WTC11 (cell line): ENCODE data around the gene PRR4. TPM values are rescaled to one million over a fixed set of nuclear protein-coding genes. Genes with fewer than 3 reads are reported as not detected.

ENCODE experiments used
- ATAC-seq: fragments of 200-7000 bp; cut with Tn5 transposase; 2 replicates; pipeline ENCODE4 v1.10.0; 2021; ENCODE audit warnings: mild to moderate bottlenecking, moderate library complexity
- CTCF ChIA-PET: fragments of 300-600 bp; sonication (Branson Sonifier 250); formaldehyde crosslinking; loops from one replicate; lab custom pipeline; 2021; ENCODE audit warnings: antibody characterized with exemption; lab: Charles Lee
- POLR2A ChIA-PET: fragments of 350-600 bp; sonication (Branson Sonifier 250); formaldehyde crosslinking; loops from one replicate; lab custom pipeline; 2021; ENCODE audit warnings: antibody characterized with exemption; lab: Charles Lee
- DNase-seq: peaks from one replicate; pipeline ENCODE4 v3.0.0; 2021; ENCODE audit warnings: low spot score
- H3K27ac Mint-ChIP-seq: 2 replicates; pipeline ENCODE4 v1.8.0; 2021; ENCODE audit warnings: mixed read lengths
- H3K27me3 Mint-ChIP-seq: 2 replicates; pipeline ENCODE4 v1.8.0; 2021; ENCODE audit warnings: low read depth, mild to moderate bottlenecking, moderate library complexity, mixed read lengths
- H3K36me3 Mint-ChIP-seq: 2 replicates; pipeline ENCODE4 v1.8.0; 2021; ENCODE audit warnings: mixed read lengths
- H3K4me1 Mint-ChIP-seq: 2 replicates; pipeline ENCODE4 v1.8.0; 2022; ENCODE audit warnings: mixed read lengths
- H3K4me3 Mint-ChIP-seq: 2 replicates; pipeline ENCODE4 v1.8.0; 2021; ENCODE audit warnings: mild to moderate bottlenecking, moderate library complexity, mixed read lengths
- H3K9me3 Mint-ChIP-seq: 2 replicates; pipeline ENCODE4 v1.8.0; 2021; ENCODE audit warnings: mixed read lengths
- CREB1 ChIP-seq: sonication (generic); formaldehyde crosslinking; IDR thresholded peaks from 2 replicates; pipeline ENCODE4 v1.8.0; 2023; ENCODE audit warnings: mild to moderate bottlenecking, missing genetic modification reagents
- CREM ChIP-seq: sonication (generic); formaldehyde crosslinking; IDR thresholded peaks from 2 replicates; pipeline ENCODE4 v1.8.1; 2022; ENCODE audit warnings: mild to moderate bottlenecking, missing genetic modification reagents, moderate library complexity
- FOXJ3 ChIP-seq: sonication (generic); formaldehyde crosslinking; IDR thresholded peaks from 2 replicates; pipeline ENCODE4 v1.9.0; 2021; ENCODE audit warnings: missing genetic modification reagents, mild to moderate bottlenecking, borderline replicate concordance
- FOXP1 ChIP-seq: sonication (generic); formaldehyde crosslinking; IDR thresholded peaks from 2 replicates; pipeline ENCODE4 v1.8.0; 2022; ENCODE audit warnings: missing genetic modification reagents, mild to moderate bottlenecking, moderate library complexity, borderline replicate concordance
- GTF2I ChIP-seq: fragments of 250-450 bp; sonication (Bioruptor Pico); conservative IDR thresholded peaks from 2 replicates; pipeline ENCODE4 v1.4.0; 2021; ENCODE audit warnings: mild to moderate bottlenecking
- HMGA2 ChIP-seq: fragments of 250-450 bp; sonication (Bioruptor Pico); IDR thresholded peaks from 2 replicates; pipeline ENCODE4 v1.4.0; 2021; ENCODE audit warnings: mild to moderate bottlenecking, moderate library complexity
- IRF2 ChIP-seq: sonication (generic); formaldehyde crosslinking; IDR thresholded peaks from 2 replicates; pipeline ENCODE4 v1.8.0; 2022; ENCODE audit warnings: low read depth, missing genetic modification reagents, borderline replicate concordance
- JUN ChIP-seq: sonication (generic); formaldehyde crosslinking; IDR thresholded peaks from 2 replicates; pipeline ENCODE4 v1.8.0; 2023; ENCODE audit warnings: mild to moderate bottlenecking, missing genetic modification reagents
- MXD4 ChIP-seq: fragments of 250-450 bp; sonication (Bioruptor Pico); IDR thresholded peaks from 2 replicates; pipeline ENCODE4 v1.8.0; 2021; ENCODE audit warnings: mild to moderate bottlenecking, moderate library complexity, borderline replicate concordance
- NFATC4 ChIP-seq: fragments of 250-450 bp; sonication (Bioruptor Pico); IDR thresholded peaks from 2 replicates; pipeline ENCODE4 v1.9.0; 2021; ENCODE audit warnings: mild to moderate bottlenecking
- SMAD3 ChIP-seq: sonication (generic); formaldehyde crosslinking; IDR thresholded peaks from 2 replicates; pipeline ENCODE4 v1.8.0; 2022; ENCODE audit warnings: missing genetic modification reagents, mild to moderate bottlenecking, borderline replicate concordance
- SOX15 ChIP-seq: fragments of 250-450 bp; sonication (Bioruptor Pico); IDR thresholded peaks from 2 replicates; pipeline ENCODE4 v1.9.0; 2021; ENCODE audit warnings: mild to moderate bottlenecking
- ZNF138 ChIP-seq: sonication (generic); formaldehyde crosslinking; conservative IDR thresholded peaks from 2 replicates; pipeline ENCODE4 v1.8.1; 2022; ENCODE audit warnings: mild to moderate bottlenecking, moderate library complexity, missing genetic modification reagents
- ZNF317 ChIP-seq: sonication (generic); formaldehyde crosslinking; IDR thresholded peaks from 2 replicates; pipeline ENCODE4 v1.8.1; 2023; ENCODE audit warnings: low read depth, mild to moderate bottlenecking, moderate library complexity, missing genetic modification reagents, borderline replicate concordance
- total RNA-seq: library from RNA; stranded (reverse); gene quantifications from 3 replicates; pipeline ENCODE4 v1.2.3, GENCODE V29; 2021
- TF ChIP-seq, protein P1 (sequence below): sonication (generic); formaldehyde crosslinking; IDR thresholded peaks from 2 replicates; pipeline ENCODE4 v1.8.1; 2023; ENCODE audit warnings: mild to moderate bottlenecking, missing genetic modification reagents
- TF ChIP-seq, protein P2 (sequence below): sonication (generic); formaldehyde crosslinking; IDR thresholded peaks from 2 replicates; pipeline ENCODE4 v1.8.1; 2022; ENCODE audit warnings: missing genetic modification reagents, borderline replicate concordance
- TF ChIP-seq, protein P3 (sequence below): sonication (generic); formaldehyde crosslinking; IDR thresholded peaks from 2 replicates; pipeline ENCODE4 v1.8.0; 2022; ENCODE audit warnings: mild to moderate bottlenecking, missing genetic modification reagents
- TF ChIP-seq, protein P4 (sequence below): sonication (generic); formaldehyde crosslinking; IDR thresholded peaks from 2 replicates; pipeline ENCODE4 v1.8.0; 2022; ENCODE audit warnings: mild to moderate bottlenecking, missing genetic modification reagents
- TF ChIP-seq, protein P5 (sequence below): fragments of 250-450 bp; sonication (Bioruptor Pico); IDR thresholded peaks from 2 replicates; pipeline ENCODE4 v1.8.0; 2021; ENCODE audit warnings: mild to moderate bottlenecking
- TF ChIP-seq, protein P6 (sequence below): sonication (generic); formaldehyde crosslinking; IDR thresholded peaks from 2 replicates; pipeline ENCODE4 v1.8.1; 2023; ENCODE audit warnings: mild to moderate bottlenecking, missing genetic modification reagents, moderate library complexity
- TF ChIP-seq, protein P7 (sequence below): sonication (generic); formaldehyde crosslinking; IDR thresholded peaks from 2 replicates; pipeline ENCODE4 v1.8.0; 2023; ENCODE audit warnings: mild to moderate bottlenecking, missing genetic modification reagents
- TF ChIP-seq, protein P8 (sequence below): sonication (generic); formaldehyde crosslinking; IDR thresholded peaks from 2 replicates; pipeline ENCODE4 v1.8.1; 2022; ENCODE audit warnings: low read depth, missing genetic modification reagents, borderline replicate concordance
- TF ChIP-seq, protein P9 (sequence below): sonication (generic); formaldehyde crosslinking; IDR thresholded peaks from 2 replicates; pipeline ENCODE4 v1.8.1; 2022; ENCODE audit warnings: mild to moderate bottlenecking, moderate library complexity, missing genetic modification reagents

PRR4 gene
- total RNA-seq, 1 experiment from 2014 or later = 0.87 TPM

DNA sequence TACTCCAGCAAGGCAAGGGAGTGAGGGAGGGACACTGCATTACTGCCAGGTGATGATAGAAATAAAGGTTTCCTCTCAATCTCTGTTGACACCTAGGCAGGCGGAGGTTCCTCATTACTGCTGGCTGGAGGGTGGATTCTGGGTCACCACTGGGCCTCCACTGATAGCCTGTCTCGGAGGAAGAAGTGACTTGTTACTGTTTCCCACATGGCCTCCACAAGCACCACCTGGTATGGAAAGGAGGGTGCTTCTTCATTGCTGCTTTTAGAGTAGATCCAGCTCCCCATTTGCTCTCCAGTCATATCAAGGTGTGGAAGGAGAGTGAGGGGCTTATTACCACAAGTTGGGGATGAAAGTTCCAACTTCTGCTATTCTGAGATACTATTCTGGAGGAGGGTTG, 6.4 kb downstream of the PRR4 start:
- H3K9me3 Mint-ChIP-seq = no peaks in the 10 kb centered on the region
- CTCF ChIA-PET = no interaction called here
- POLR2A ChIA-PET = no interaction called here
- 0 out of 2 replicates have a peak, but pooled peaks cover 4% of the 10 kb centered on the region for H3K36me3 Mint-ChIP-seq
- no peak overlapping the region for H3K4me3 Mint-ChIP-seq
- no peak for DNase-seq
- TF ChIP-seq, protein P1, sequence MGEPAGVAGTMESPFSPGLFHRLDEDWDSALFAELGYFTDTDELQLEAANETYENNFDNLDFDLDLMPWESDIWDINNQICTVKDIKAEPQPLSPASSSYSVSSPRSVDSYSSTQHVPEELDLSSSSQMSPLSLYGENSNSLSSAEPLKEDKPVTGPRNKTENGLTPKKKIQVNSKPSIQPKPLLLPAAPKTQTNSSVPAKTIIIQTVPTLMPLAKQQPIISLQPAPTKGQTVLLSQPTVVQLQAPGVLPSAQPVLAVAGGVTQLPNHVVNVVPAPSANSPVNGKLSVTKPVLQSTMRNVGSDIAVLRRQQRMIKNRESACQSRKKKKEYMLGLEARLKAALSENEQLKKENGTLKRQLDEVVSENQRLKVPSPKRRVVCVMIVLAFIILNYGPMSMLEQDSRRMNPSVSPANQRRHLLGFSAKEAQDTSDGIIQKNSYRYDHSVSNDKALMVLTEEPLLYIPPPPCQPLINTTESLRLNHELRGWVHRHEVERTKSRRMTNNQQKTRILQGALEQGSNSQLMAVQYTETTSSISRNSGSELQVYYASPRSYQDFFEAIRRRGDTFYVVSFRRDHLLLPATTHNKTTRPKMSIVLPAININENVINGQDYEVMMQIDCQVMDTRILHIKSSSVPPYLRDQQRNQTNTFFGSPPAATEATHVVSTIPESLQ (CRISPR knock-in tag) = no peak
- TF ChIP-seq FOXJ3 (CRISPR knock-in tag) = no peak
- no peak for TF ChIP-seq NFATC4
- no peak for TF ChIP-seq GTF2I
- TF ChIP-seq, protein P2, sequence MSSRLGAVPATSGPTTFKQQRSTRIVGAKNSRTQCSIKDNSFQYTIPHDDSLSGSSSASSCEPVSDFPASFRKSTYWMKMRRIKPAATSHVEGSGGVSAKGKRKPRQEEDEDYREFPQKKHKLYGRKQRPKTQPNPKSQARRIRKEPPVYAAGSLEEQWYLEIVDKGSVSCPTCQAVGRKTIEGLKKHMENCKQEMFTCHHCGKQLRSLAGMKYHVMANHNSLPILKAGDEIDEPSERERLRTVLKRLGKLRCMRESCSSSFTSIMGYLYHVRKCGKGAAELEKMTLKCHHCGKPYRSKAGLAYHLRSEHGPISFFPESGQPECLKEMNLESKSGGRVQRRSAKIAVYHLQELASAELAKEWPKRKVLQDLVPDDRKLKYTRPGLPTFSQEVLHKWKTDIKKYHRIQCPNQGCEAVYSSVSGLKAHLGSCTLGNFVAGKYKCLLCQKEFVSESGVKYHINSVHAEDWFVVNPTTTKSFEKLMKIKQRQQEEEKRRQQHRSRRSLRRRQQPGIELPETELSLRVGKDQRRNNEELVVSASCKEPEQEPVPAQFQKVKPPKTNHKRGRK (CRISPR knock-in tag) = no peak
- no peak for TF ChIP-seq FOXP1
- TF ChIP-seq, protein P3, sequence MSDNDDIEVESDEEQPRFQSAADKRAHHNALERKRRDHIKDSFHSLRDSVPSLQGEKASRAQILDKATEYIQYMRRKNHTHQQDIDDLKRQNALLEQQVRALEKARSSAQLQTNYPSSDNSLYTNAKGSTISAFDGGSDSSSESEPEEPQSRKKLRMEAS (CRISPR knock-in tag) = no peak
- TF ChIP-seq IRF2 = no peak
- TF ChIP-seq CREB1 (CRISPR knock-in tag) = no peak
- TF ChIP-seq MXD4 (CRISPR knock-in tag) = no peak
- TF ChIP-seq, protein P4, sequence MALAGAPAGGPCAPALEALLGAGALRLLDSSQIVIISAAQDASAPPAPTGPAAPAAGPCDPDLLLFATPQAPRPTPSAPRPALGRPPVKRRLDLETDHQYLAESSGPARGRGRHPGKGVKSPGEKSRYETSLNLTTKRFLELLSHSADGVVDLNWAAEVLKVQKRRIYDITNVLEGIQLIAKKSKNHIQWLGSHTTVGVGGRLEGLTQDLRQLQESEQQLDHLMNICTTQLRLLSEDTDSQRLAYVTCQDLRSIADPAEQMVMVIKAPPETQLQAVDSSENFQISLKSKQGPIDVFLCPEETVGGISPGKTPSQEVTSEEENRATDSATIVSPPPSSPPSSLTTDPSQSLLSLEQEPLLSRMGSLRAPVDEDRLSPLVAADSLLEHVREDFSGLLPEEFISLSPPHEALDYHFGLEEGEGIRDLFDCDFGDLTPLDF = no peak
- TF ChIP-seq SMAD3 (CRISPR knock-in tag) = no peak
- TF ChIP-seq, protein P5, sequence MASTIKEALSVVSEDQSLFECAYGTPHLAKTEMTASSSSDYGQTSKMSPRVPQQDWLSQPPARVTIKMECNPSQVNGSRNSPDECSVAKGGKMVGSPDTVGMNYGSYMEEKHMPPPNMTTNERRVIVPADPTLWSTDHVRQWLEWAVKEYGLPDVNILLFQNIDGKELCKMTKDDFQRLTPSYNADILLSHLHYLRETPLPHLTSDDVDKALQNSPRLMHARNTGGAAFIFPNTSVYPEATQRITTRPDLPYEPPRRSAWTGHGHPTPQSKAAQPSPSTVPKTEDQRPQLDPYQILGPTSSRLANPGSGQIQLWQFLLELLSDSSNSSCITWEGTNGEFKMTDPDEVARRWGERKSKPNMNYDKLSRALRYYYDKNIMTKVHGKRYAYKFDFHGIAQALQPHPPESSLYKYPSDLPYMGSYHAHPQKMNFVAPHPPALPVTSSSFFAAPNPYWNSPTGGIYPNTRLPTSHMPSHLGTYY (CRISPR knock-in tag) = no peak
- H3K4me1 Mint-ChIP-seq = peaks cover 11% of the 10 kb centered on the region
- H3K27me3 Mint-ChIP-seq = no peaks in the 10 kb centered on the region
- no peak overlapping the region for H3K27ac Mint-ChIP-seq
- no peak for ATAC-seq

DNA sequence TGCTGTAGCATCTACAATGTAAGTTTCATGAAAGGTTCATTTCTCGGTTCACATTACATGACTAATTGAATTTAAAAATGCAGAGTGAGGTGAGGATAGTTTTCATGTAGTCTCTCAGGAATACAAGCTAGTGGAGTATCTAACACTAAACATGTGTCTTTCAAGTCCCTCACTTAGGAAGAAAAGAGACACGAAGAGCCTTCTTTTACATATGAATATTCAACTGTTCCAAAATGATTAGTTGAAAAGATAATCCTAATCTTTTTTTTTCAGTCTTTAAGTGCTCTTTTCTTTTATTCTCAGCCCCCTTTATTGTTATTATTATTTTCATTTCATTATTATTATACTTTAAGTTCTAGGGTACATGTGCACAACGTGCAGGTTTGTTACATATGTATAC, 10.8 kb downstream of the PRR4 start:
- Mint-ChIP-seq H3K9me3 (no peaks in the 10 kb centered on the region), H3K27me3 (no peaks in the 10 kb centered on the region), H3K4me1 (peaks cover 4% of the 10 kb centered on the region), H3K36me3 (no peaks in the 10 kb centered on the region), H3K27ac (no peak overlapping the region), H3K4me3 (no peak overlapping the region)
- CTCF ChIA-PET = interaction anchor here (1.1 kb wide), 1 partner anchor 361 kb away, joined by 3 read pairs; no protein-coding TSS in a partner anchor
- no peak for DNase-seq
- no peak for ATAC-seq
- POLR2A ChIA-PET = no interaction called here
- TF ChIP-seq ZNF317 (CRISPR knock-in tag) (no peak), HMGA2 (no peak), SOX15 (CRISPR knock-in tag) (no peak), CREM (CRISPR knock-in tag) (no peak), ZNF138 (CRISPR knock-in tag) (no peak), JUN (CRISPR knock-in tag) (no peak)
- TF ChIP-seq, protein P6, sequence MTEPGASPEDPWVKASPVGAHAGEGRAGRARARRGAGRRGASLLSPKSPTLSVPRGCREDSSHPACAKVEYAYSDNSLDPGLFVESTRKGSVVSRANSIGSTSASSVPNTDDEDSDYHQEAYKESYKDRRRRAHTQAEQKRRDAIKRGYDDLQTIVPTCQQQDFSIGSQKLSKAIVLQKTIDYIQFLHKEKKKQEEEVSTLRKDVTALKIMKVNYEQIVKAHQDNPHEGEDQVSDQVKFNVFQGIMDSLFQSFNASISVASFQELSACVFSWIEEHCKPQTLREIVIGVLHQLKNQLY (CRISPR knock-in tag) = no peak
- TF ChIP-seq, protein P7, sequence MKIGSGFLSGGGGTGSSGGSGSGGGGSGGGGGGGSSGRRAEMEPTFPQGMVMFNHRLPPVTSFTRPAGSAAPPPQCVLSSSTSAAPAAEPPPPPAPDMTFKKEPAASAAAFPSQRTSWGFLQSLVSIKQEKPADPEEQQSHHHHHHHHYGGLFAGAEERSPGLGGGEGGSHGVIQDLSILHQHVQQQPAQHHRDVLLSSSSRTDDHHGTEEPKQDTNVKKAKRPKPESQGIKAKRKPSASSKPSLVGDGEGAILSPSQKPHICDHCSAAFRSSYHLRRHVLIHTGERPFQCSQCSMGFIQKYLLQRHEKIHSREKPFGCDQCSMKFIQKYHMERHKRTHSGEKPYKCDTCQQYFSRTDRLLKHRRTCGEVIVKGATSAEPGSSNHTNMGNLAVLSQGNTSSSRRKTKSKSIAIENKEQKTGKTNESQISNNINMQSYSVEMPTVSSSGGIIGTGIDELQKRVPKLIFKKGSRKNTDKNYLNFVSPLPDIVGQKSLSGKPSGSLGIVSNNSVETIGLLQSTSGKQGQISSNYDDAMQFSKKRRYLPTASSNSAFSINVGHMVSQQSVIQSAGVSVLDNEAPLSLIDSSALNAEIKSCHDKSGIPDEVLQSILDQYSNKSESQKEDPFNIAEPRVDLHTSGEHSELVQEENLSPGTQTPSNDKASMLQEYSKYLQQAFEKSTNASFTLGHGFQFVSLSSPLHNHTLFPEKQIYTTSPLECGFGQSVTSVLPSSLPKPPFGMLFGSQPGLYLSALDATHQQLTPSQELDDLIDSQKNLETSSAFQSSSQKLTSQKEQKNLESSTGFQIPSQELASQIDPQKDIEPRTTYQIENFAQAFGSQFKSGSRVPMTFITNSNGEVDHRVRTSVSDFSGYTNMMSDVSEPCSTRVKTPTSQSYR (CRISPR knock-in tag) = no peak
- TF ChIP-seq, protein P4 = no peak
- TF ChIP-seq, protein P8, sequence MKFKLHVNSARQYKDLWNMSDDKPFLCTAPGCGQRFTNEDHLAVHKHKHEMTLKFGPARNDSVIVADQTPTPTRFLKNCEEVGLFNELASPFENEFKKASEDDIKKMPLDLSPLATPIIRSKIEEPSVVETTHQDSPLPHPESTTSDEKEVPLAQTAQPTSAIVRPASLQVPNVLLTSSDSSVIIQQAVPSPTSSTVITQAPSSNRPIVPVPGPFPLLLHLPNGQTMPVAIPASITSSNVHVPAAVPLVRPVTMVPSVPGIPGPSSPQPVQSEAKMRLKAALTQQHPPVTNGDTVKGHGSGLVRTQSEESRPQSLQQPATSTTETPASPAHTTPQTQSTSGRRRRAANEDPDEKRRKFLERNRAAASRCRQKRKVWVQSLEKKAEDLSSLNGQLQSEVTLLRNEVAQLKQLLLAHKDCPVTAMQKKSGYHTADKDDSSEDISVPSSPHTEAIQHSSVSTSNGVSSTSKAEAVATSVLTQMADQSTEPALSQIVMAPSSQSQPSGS = no peak
- TF ChIP-seq, protein P9, sequence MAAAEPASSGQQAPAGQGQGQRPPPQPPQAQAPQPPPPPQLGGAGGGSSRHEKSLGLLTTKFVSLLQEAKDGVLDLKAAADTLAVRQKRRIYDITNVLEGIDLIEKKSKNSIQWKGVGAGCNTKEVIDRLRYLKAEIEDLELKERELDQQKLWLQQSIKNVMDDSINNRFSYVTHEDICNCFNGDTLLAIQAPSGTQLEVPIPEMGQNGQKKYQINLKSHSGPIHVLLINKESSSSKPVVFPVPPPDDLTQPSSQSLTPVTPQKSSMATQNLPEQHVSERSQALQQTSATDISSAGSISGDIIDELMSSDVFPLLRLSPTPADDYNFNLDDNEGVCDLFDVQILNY (CRISPR knock-in tag) = no peak
